HEK293T (cell line): Measurements from ENCODE around the gene EFCC1.

ENCODE experiments used
- ARNT ChIP-seq: fragments of 450-650 bp; IDR thresholded peaks from 2 replicates; pipeline ENCODE4 v1.6.1; 2017; ENCODE audit warnings: mild to moderate bottlenecking
- CTBP1 ChIP-seq: fragments of 450-650 bp; IDR thresholded peaks from 2 replicates; pipeline ENCODE4 v1.6.1; 2016; ENCODE audit warnings: borderline replicate concordance
- ELF4 ChIP-seq: fragments of 450-650 bp; IDR thresholded peaks from 2 replicates; pipeline ENCODE4 v1.6.1; 2017; ENCODE audit warnings: antibody characterized with exemption
- FOXK2 ChIP-seq: fragments of 450-650 bp; IDR thresholded peaks from 2 replicates; pipeline ENCODE4 v1.6.1; 2016; ENCODE audit warnings: mild to moderate bottlenecking
- FOXM1 ChIP-seq: fragments of 450-650 bp; IDR thresholded peaks from 2 replicates; pipeline ENCODE4 v1.6.1; 2017; ENCODE audit warnings: mild to moderate bottlenecking, borderline replicate concordance
- HDGF ChIP-seq: fragments of 450-650 bp; IDR thresholded peaks from 2 replicates; pipeline ENCODE4 v1.6.1; 2017; ENCODE audit warnings: antibody characterized with exemption, borderline replicate concordance
- L3MBTL2 ChIP-seq: fragments of 450-650 bp; conservative IDR thresholded peaks from 2 replicates; pipeline ENCODE4 v1.6.1; 2016; ENCODE audit warnings: mild to moderate bottlenecking
- LEF1 ChIP-seq: fragments of 450-650 bp; IDR thresholded peaks from 2 replicates; pipeline ENCODE4 v1.6.1; 2017; ENCODE audit warnings: mild to moderate bottlenecking, borderline replicate concordance
- NFRKB ChIP-seq: fragments of 450-650 bp; IDR thresholded peaks from 2 replicates; pipeline ENCODE4 v1.6.1; 2016; ENCODE audit warnings: mild to moderate bottlenecking, moderate library complexity
- PKNOX1 ChIP-seq: fragments of 450-650 bp; IDR thresholded peaks from 2 replicates; pipeline ENCODE4 v1.6.1; 2016
- SP1 ChIP-seq: fragments of 450-650 bp; IDR thresholded peaks from 2 replicates; pipeline ENCODE4 v1.6.1; 2017
- SUZ12 ChIP-seq: fragments of 450-650 bp; IDR thresholded peaks from 2 replicates; pipeline ENCODE4 v1.6.1; 2016; ENCODE audit warnings: mild to moderate bottlenecking
- TARDBP ChIP-seq: fragments of 450-650 bp; IDR thresholded peaks from 2 replicates; pipeline ENCODE4 v1.6.1; 2016

GRCh38 chr3:129016720-129017483 is 15.8 kb downstream of the EFCC1 start:
- TF ChIP-seq HDGF (no peak), TARDBP (no peak), FOXM1 (no peak), SUZ12 (no peak), FOXK2 (no peak), NFRKB (no peak), L3MBTL2 (no peak), CTBP1 (no peak), ARNT (no peak), SP1 (no peak), ELF4 (no peak), PKNOX1 (no peak), LEF1 (no peak)
